Esophagus muscularis mucosa (tissue), 4 donors: ENCODE results near the gene ABCC1. TPM values are rescaled to one million over a fixed set of nuclear protein-coding genes. Genes with fewer than 3 reads are reported as not detected.

Source experiments
- DNase-seq: peaks from one replicate; pipeline ENCODE4 v3.0.0-alpha.2; 2017; ENCODE audit errors: extremely low spot score
- H3K27ac ChIP-seq, 4 donors: fragments of 200-600 bp; sonication (generic); replicated peaks in 1 of 4; 1 replicate in 3 of 4; 2 replicates in 1 of 4; pipeline ENCODE4 v1.5.1; 2016 to 2019; ENCODE audit warnings: mild to moderate bottlenecking in 1 of 4
- H3K27me3 ChIP-seq, 4 donors: fragments of 200-600 bp; sonication (generic); one replicate each; pipeline versions ENCODE4 v1.5.1 to v1.6.0; 2016 to 2019
- H3K36me3 ChIP-seq, 4 donors: fragments of 200-600 bp; sonication (generic); one replicate each; pipeline ENCODE4 v1.5.1; 2016 to 2019
- H3K4me1 ChIP-seq, 4 donors: fragments of 200-600 bp; sonication (generic); one replicate each; pipeline ENCODE4 v1.5.1; 2016 to 2019
- H3K4me3 ChIP-seq, 4 donors: fragments of 200-600 bp; sonication (generic); 1 replicate in 2 of 4; 2 replicates in 2 of 4; pipeline ENCODE4 v1.5.1; 2016 to 2019; ENCODE audit warnings: mild to moderate bottlenecking in 4 of 4, moderate library complexity in 1 of 4
- H3K9me3 ChIP-seq, 4 donors: fragments of 200-600 bp; sonication (generic); 1 replicate in 3 of 4; 2 replicates in 1 of 4; pipeline ENCODE4 v1.5.1; 2016 to 2019
- CTCF ChIP-seq, 3 experiments: fragments of 200-600 bp in 2 of 3; fragments of 450-650 bp in 1 of 3; sonication (generic) in 2 of 3; IDR thresholded peaks; one replicate each; pipeline ENCODE4 v1.5.1; 2017 to 2019; ENCODE audit warnings: antibody characterized with exemption in 3 of 3, mild to moderate bottlenecking in 2 of 3, moderate library complexity in 1 of 3
- EP300 ChIP-seq: sonication (generic); formaldehyde crosslinking; IDR thresholded peaks from one replicate; pipeline ENCODE4 v1.6.1; 2017; ENCODE audit warnings: antibody characterized with exemption
- POLR2A ChIP-seq: fragments of 450-650 bp; IDR thresholded peaks from one replicate; pipeline ENCODE4 v1.6.1; 2017; ENCODE audit warnings: antibody characterized with exemption, moderate library complexity, mild to moderate bottlenecking, low read depth
- POLR2AphosphoS5 ChIP-seq, 2 donors: sonication (generic); formaldehyde crosslinking; IDR thresholded peaks; one replicate each; pipeline ENCODE4 v1.6.1; 2017; ENCODE audit warnings: antibody characterized with exemption in 2 of 2
- WGBS: methylation state at CpG from one replicate; pipeline ENCODE4 v1.1.5; 2018; 5-methylcytosine and 5-hydroxymethylcytosine counted together
- intact Hi-C: fragments of 100-400 bp; cut with DNase I; formaldehyde crosslinking; loops from one replicate; pipeline ENCODE4 v1.15.1; 2023
- total RNA-seq, 4 donors: library from RNA; depleted of rRNA; stranded (reverse); fragments of >200 nt; gene quantifications; one replicate each; pipeline versions ENCODE4 v1.1.0 to v1.2.1, GENCODE V29; 2016

ABCC1 gene
- total RNA-seq, 4 donors from 2014 or later: 61.8 to 141 (median 103) TPM

GRCh38 chr16:16027728-16028310, 78.4 kb downstream of the ABCC1 start:
- H3K36me3 ChIP-seq: peaks cover 0 to 33% (median 6%) of the 10 kb centered on the region in 4 donors
- intact Hi-C loops: no loop called here
- DNase-seq: no peak
- no peaks in the 10 kb centered on the region for H3K9me3 ChIP-seq
- TF ChIP-seq POLR2A (no peak), EP300 (no peak), POLR2AphosphoS5 (IDR thresholded peaks at IDR 0.05) (peak in 1 of 2 donors; percentile 6), CTCF (IDR thresholded peaks at IDR 0.05) (no peak)
- H3K4me1 ChIP-seq: peaks cover 40 to 92% (median 85%) of the 10 kb centered on the region in 4 donors
- no peak overlapping the region for H3K4me3 ChIP-seq
- 78% methylated on average over 11 of the region's 11 CpGs for WGBS
- no peaks in the 10 kb centered on the region for H3K27me3 ChIP-seq
- peak overlapping the region; percentile 82 to 87 (median 85) for H3K27ac ChIP-seq

- peak overlapping the region; percentile 82 to 87 (median 85) for H3K27ac ChIP-seq
Observed at GRCh38 chr16:16028311-16028999, 79.0 kb downstream of the ABCC1 start.

GRCh38 chr16:16029431-16030011, 80.1 kb downstream of the ABCC1 start:
- DNase-seq: no peak
- H3K4me1 ChIP-seq: peaks cover 38 to 80% (median 76%) of the 10 kb centered on the region in 4 donors
- intact Hi-C loops: no loop called here

More at GRCh38 chr16:16028311-16028999, 79.0 kb downstream of the ABCC1 start:
- no peak for DNase-seq
- Histone ChIP-seq H3K27me3 (no peaks in the 10 kb centered on the region), H3K4me1 (peaks cover 38 to 91% (median 84%) of the 10 kb centered on the region in 4 donors), H3K36me3 (peaks cover 0 to 39% (median 9%) of the 10 kb centered on the region in 4 donors), H3K4me3 (no peak overlapping the region), H3K9me3 (no peaks in the 10 kb centered on the region)
- WGBS: 85% methylated on average over 19 of the region's 19 CpGs
- TF ChIP-seq POLR2AphosphoS5 (IDR thresholded peaks at IDR 0.05) (no peak), POLR2A (no peak), CTCF (IDR thresholded peaks at IDR 0.05) (no peak), EP300 (no peak)
- intact Hi-C loops: no loop called here

GRCh38 chr16:16030449-16030848, 81.0 kb downstream of the ABCC1 start:
- Histone ChIP-seq H3K27ac (peak overlapping the region; percentile 57 to 87 (median 84)), H3K4me3 (no peak overlapping the region), H3K4me1 (peaks cover 36 to 71% (median 67%) of the 10 kb centered on the region in 4 donors), H3K9me3 (no peaks in the 10 kb centered on the region), H3K36me3 (peaks cover 4 to 54% (median 18%) of the 10 kb centered on the region in 4 donors), H3K27me3 (no peaks in the 10 kb centered on the region)
- no peak for DNase-seq
- WGBS: 86% methylated on average over 8 of the region's 8 CpGs
- TF ChIP-seq POLR2A: no peak
- no peak for TF ChIP-seq POLR2AphosphoS5 (IDR thresholded peaks at IDR 0.05)
- no peak for TF ChIP-seq CTCF (IDR thresholded peaks at IDR 0.05)
- no peak for TF ChIP-seq EP300
- intact Hi-C loops: no loop called here

More at GRCh38 chr16:16029431-16030011, 80.1 kb downstream of the ABCC1 start:
- H3K9me3 ChIP-seq: no peaks in the 10 kb centered on the region
- WGBS: 76% methylated on average over 5 of the region's 5 CpGs
- no peaks in the 10 kb centered on the region for H3K27me3 ChIP-seq
- H3K36me3 ChIP-seq: peaks cover 2 to 45% (median 10%) of the 10 kb centered on the region in 4 donors
- TF ChIP-seq POLR2A (no peak), CTCF (IDR thresholded peaks at IDR 0.05) (no peak), EP300 (no peak), POLR2AphosphoS5 (IDR thresholded peaks at IDR 0.05) (no peak)
- no peak overlapping the region for H3K4me3 ChIP-seq
- H3K27ac ChIP-seq: peak overlapping the region; percentile 82 to 87 (median 85)
